Lower lobe of right lung (tissue), 2 donors: ENCODE results near the gene CCAR1. TPM values are rescaled to one million over a fixed set of nuclear protein-coding genes. Genes with fewer than 3 reads are reported as not detected.
"Not testable (repeated sequence)": the region's sequence is repeated elsewhere in the genome, so short reads cannot be mapped to it uniquely, and the experiment has no call there.

ENCODE experiments used
- ATAC-seq, 2 donors: fragments of 200-7000 bp; cut with Tn5 transposase; one replicate each; pipeline ENCODE4 v1.9.1; 2020 to 2022; ENCODE audit warnings: mild to moderate bottlenecking in 2 of 2, moderate library complexity in 2 of 2
- DNase-seq: peaks from one replicate; pipeline ENCODE4 v3.0.0-alpha.2; 2020
- H3K27ac ChIP-seq: fragments of 200-600 bp; one replicate; pipeline ENCODE4 v1.8.0; 2022
- H3K27me3 ChIP-seq: fragments of 200-600 bp; one replicate; pipeline ENCODE4 v1.8.0; 2022; ENCODE audit warnings: low read depth
- H3K36me3 ChIP-seq: fragments of 200-600 bp; one replicate; pipeline ENCODE4 v1.8.0; 2022; ENCODE audit warnings: mild to moderate bottlenecking
- H3K4me1 ChIP-seq: fragments of 200-600 bp; one replicate; pipeline ENCODE4 v1.8.0; 2022
- H3K4me3 ChIP-seq: fragments of 200-600 bp; one replicate; pipeline ENCODE4 v1.8.0; 2022; ENCODE audit warnings: mild to moderate bottlenecking
- H3K9me3 ChIP-seq: fragments of 200-600 bp; one replicate; pipeline ENCODE4 v1.8.0; 2022
- CTCF ChIP-seq: fragments of 200-600 bp; IDR thresholded peaks from one replicate; pipeline ENCODE4 v1.8.0; 2022; ENCODE audit warnings: antibody characterized with exemption, mild to moderate bottlenecking
- intact Hi-C: fragments of 100-400 bp; cut with DNase I; formaldehyde crosslinking; loops from one replicate; pipeline ENCODE4 v1.11.0; 2022
- total RNA-seq: library from RNA; stranded (reverse); fragmentation: NEBNext Ultra II Directional; extraction: Animal tissue kit (Norgen Biotek cat#: 25700); gene quantifications from one replicate; pipeline ENCODE4 v1.2.1, GENCODE V29; 2021
- donor health status: DM: no; HTN: yes; CAD: no; lungs with severe emphysema.

The CCAR1 gene
- total RNA-seq, 1 donor from 2014 or later, result 52.9 TPM

DNA sequence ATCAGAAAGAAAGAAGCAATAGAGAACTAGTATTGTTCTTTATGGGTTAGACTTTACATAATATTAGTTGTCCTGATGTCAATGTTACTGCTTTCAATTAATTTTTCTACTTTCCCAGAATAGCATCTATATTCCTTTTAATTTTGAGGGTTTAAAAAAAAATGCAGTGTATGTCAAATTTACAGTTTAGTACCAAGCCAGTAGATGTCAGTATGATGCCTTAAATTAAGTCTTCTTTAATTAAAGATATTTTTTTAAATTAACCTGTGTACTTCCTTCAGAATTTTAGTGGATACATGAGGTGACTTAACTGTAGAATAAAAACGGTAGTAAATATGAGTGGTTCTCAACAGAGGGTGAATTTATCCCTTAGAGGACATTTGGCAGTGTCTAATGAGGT, 71.1 kb downstream of the CCAR1 start:
- intact Hi-C loops, result no loop called here
- ATAC-seq (no peak), DNase-seq (no peak)
- no peak overlapping the region for H3K27ac ChIP-seq
- H3K4me1 ChIP-seq, result no peaks in the 10 kb centered on the region
- peaks cover 91% of the 10 kb centered on the region for H3K36me3 ChIP-seq
- no peak for TF ChIP-seq CTCF
- H3K9me3 ChIP-seq, result no peaks in the 10 kb centered on the region
- no peak overlapping the region for H3K4me3 ChIP-seq
- H3K27me3 ChIP-seq, result no peaks in the 10 kb centered on the region

DNA sequence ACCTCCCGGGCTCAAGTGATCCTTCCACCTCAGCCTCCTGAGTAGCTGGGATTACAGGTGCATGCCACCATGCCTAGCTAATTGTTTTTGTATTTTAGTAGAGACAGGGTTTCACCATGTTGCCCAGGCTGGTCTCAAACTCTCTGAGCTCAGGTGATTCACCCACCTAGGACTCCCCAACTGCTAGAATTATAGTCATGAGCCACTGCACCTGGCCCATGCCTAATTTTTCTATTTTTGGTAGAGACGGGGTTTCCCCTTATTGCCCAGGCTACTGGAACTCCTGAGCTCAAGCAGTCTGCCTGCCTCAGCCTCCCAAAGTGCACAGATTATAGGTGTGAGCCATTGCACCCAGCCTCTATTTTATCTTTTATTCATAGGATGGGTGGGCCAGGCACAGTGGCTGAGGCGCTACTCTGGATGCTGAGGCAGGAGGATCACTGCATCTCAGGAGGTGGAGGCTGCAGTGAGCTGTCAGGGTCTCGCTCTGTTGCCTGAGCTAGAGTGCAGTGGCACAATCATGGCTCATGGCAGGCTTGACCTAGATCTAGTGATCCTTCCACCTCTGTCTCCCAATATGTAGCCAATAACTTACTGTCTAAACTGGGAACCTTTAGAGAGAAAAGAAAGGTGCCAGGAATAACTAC, 75.0 kb downstream of the CCAR1 start:
- H3K4me3 ChIP-seq, result no peak overlapping the region
- H3K27ac ChIP-seq, result no peak overlapping the region
- H3K36me3 ChIP-seq, result peaks cover 52% of the 10 kb centered on the region
- ATAC-seq (no peak), DNase-seq (no peak)
- H3K27me3 ChIP-seq, result no peaks in the 10 kb centered on the region
- no peak for TF ChIP-seq CTCF
- intact Hi-C loops, result no loop called here
- no peaks in the 10 kb centered on the region for H3K4me1 ChIP-seq
- H3K9me3 ChIP-seq, result no peaks in the 10 kb centered on the region

- intact Hi-C loops, result no loop called here
- Histone ChIP-seq H3K4me1 (no peaks in the 10 kb centered on the region), H3K36me3 (peaks cover 46% of the 10 kb centered on the region), H3K4me3 (no peak overlapping the region), H3K9me3 (no peaks in the 10 kb centered on the region), H3K27ac (no peak overlapping the region), H3K27me3 (no peaks in the 10 kb centered on the region)
- TF ChIP-seq CTCF, result no peak
- DNase-seq, result no peak
- no peak for ATAC-seq
Measured at GRCh38 chr10:68796605-68797004, 75.6 kb downstream of the CCAR1 start.

DNA sequence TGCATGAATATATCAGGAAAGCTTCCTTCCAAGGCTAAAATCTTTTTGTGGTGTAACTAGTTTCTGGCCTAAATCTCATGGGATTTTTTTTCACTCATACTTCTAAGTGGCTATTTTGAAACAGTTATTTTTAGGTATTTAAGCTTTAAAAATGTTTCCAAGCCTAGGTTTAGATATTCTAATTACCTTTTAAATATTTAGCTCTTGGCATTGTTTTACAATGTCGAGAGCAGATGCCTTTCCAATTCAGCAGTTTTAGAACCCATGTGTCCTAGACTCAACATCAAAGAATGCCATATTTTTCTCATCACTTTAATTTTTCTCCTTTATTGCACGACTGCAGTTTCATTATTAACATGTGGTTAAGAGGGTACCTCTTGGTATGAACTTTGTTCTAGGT, 79.2 kb downstream of the CCAR1 start:
- ATAC-seq, result no peak
- intact Hi-C loops, result no loop called here
- no peak overlapping the region for H3K27ac ChIP-seq
- H3K4me1 ChIP-seq, result no peaks in the 10 kb centered on the region
- no peak for DNase-seq
- no peaks in the 10 kb centered on the region for H3K27me3 ChIP-seq
- H3K9me3 ChIP-seq, result no peaks in the 10 kb centered on the region
- H3K4me3 ChIP-seq, result no peak overlapping the region
- TF ChIP-seq CTCF, result no peak
- H3K36me3 ChIP-seq, result peaks cover 10% of the 10 kb centered on the region

DNA sequence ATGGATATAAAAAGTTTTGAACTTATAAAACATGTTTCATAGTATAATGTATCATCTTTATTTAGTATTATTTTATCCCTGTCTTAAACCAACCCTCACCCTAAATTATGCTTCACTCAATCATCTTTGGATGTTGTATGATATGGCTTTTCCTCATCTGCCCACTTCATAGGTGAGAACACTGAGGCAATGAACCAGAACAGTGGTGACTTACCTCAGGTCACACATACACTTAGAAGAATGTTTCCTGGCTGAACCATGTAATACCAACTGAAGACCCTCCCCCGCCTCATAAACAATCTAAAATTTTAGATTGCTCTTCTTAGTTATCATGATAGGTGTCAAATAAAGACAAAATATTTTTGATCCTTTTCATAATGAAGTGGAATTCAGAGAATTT, 83.7 kb downstream of the CCAR1 start:
- intact Hi-C loops, result no loop called here
- H3K27me3 ChIP-seq, result no peaks in the 10 kb centered on the region
- H3K4me3 ChIP-seq, result no peak overlapping the region
- no peaks in the 10 kb centered on the region for H3K4me1 ChIP-seq
- H3K36me3 ChIP-seq, result no peaks in the 10 kb centered on the region
- ATAC-seq (no peak), DNase-seq (no peak)
- no peak for TF ChIP-seq CTCF
- no peak overlapping the region for H3K27ac ChIP-seq
- H3K9me3 ChIP-seq, result no peaks in the 10 kb centered on the region

- intact Hi-C loops, H3K27me3 ChIP-seq, H3K4me3 ChIP-seq, ATAC-seq, H3K36me3 ChIP-seq, H3K9me3 ChIP-seq, H3K27ac ChIP-seq, DNase-seq, H3K4me1 ChIP-seq: not testable (repeated sequence)
Measured at GRCh38 chr10:68810830-68811229, 89.8 kb downstream of the CCAR1 start.
